Measurements from ENCODE around the gene LDAH. TPM values are rescaled to one million over a fixed set of nuclear protein-coding genes. Genes with fewer than 3 reads are reported as not detected.

Gene LDAH
- polyA plus RNA-seq, 3 donors, result 38.7 to 42.2 (median 39.1) TPM

- no peak for DNase-seq (ENCODE audit: low read depth in 3 of 3, low spot score in 2 of 3)
Measured at GRCh38 chr2:20670315-20671035, 152.4 kb downstream of the LDAH start.

DNA sequence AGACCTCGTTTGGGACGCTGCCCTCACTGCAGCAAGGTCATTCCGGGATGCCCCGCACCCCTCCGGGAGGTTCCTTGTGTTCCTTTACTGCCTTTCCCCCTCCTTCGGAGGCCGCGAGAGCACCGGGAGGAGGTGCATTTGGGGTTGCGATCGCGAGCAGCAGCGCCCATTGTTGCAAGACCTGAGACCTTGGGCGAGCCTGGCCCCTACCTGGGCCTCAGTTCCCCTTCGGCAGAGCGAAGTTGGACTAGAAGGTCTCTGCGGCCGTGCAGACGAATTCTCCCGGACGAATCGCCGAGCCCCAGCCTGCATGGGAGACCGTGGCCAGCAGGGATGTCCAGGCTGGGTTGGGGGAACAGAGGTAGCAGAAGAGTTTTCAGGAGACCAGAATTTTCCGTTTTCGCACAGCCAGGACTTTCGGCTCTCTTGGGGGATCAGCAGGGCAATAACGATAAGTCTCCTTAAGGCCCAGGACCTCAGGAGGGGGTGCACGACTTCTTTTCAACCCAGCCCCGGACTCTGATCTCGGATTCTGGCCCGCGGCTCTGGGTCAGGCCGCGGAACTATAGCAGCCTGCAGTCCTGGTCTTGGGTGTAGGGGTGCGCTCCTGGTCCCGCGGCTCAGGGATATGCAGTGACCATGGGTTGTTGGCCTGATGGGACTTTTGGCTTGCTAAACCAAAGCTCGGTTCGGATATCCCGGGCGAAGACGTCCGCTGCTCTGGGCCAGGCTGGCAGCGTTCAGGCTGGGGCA is 153.2 kb downstream of the LDAH start:
- DNase-seq (ENCODE audit: low read depth in 3 of 3, low spot score in 2 of 3), result no peak

- no peak for DNase-seq (ENCODE audit: low read depth in 3 of 3, low spot score in 2 of 3)
Measured at GRCh38 chr2:20668871-20669475, 153.9 kb downstream of the LDAH start.

DNA sequence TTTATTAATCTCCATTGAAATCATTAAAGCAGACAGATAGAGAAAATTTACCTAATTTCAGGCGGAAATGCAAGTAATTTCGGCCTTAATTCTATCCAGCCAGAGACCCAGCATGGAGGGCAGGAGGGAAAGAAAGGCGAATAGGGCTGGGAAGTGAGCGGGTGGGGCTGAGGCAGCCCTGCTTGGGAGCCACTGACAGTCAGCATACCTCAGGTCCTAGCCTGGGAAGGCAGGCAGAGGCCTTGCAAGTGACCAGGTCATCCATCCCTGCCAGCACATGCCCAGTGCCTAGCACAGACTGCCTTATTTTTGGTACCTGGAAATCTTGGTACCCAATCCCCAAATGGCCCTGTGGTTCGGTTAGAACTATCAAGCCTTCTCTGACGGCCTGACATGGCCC is 154.4 kb downstream of the LDAH start:
- DNase-seq (ENCODE audit: low read depth in 3 of 3, low spot score in 2 of 3), result no peak

DNA sequence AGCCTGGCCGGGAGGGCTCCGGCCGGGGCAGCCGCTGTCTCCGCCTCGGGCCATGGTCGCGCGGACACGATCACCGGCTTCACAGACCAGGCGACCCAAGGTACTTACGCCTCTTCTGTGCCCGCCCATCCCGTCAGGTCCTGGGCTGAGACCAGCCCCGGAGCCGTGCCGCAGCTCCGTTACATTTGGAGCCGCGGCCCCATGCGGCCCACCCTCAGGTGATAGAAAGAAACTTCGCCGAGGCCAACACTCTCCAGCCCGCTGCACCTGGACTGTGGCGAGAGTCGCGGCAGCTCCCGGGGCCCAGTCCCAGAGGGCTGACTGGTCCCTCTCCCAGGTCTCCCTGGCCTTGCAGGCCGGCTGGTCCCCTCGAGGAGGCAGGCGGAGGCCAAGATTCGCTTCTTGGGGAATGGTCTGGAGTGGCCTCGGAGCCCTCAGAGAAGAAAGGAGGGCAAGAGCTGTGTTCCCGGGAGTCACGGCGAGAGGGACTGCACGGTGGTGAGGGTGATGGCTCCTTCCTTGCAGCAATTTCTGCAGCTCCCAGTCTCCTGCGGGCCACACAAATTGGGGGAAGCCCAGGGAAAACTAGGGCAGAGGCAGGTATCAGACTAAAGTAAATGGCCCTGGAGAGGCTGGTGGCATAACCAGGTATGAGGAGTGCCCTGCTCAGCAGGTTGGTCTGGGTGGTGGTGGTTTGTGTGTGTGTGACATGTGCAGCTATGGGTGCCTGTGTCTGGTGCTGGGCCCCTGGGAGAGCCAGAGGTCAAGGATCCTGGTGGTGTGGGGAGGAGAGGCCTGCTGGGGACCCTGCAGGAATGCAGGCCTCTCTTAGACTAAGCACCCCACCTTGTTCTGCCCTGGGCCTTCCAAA is 155.1 kb downstream of the LDAH start:
- no peak for DNase-seq (ENCODE audit: low read depth in 3 of 3, low spot score in 2 of 3)

- no peak for DNase-seq (ENCODE audit: low read depth in 3 of 3, low spot score in 2 of 3)
Measured at GRCh38 chr2:20667151-20667530, 155.8 kb downstream of the LDAH start.

DNA sequence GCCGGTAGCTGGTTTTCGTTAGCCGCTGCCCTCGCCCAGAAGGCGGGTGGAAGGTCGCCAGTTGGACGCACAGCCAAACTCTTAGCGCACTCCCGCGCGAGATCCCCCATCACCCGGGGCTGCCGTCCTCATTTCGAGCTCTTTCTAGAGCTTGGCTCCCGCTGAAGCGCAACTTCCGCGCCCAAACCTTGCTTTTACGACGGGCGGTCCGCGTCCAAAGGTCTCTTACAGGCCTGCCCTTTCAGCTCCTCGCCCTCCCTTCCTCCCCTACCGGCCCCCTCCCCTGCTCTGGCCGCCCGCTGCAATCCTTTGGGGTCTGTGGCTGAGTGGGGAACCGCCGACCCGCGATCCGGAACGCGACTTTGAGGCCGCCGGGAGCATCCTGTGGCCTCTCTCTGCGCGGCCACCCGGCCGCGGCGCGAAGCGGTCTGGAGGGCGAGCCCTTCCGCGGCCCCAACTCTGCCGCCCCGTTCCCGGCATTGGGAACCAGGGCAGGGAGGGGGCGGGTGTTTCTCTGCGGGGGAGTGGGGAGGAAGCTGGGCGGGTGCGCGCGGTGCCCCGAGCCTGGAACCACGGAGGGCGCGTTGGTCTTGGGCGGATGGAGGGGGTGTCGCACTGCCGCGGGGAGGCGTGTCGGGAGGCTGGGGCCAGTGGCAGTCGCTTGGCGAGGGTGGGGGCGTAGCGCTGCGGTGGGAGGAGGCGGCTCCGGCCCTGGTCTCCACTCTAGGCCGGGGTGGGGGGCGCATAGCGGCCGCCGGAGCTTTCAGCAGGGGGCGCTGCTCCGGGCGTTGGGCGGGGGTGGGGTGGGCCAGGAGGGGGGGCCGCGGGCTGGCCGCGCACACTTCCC is 156.4 kb downstream of the LDAH start, which contains the start of gene GDF7:
Gene GDF7, plus strand, starts transcription at position 841 of the 847 bp plus-strand sequence. CDS start 96 bp downstream, outside the sequence.
- no peak for DNase-seq (ENCODE audit: low read depth in 3 of 3, low spot score in 2 of 3)

DNA sequence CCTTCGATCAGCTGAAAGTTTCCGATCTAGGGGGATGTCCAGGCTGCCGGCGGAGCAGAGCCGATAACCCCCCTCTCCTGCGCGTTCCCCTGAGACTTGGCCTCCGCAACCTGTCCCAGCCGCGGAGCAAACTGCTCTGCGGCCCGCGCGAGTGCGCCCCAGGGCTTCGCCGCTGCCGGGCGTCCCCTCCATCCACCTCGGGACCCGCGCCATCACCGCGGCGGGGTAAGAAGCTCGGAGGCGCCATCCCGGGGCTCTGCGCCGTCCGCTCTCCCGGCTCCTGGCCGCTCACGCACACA is 156.9 kb downstream of the LDAH start:
- DNase-seq (ENCODE audit: low read depth in 3 of 3, low spot score in 2 of 3), result no peak

- DNase-seq (ENCODE audit: low read depth in 3 of 3, low spot score in 2 of 3), result no peak
Measured at GRCh38 chr2:20665243-20666004, 157.5 kb downstream of the LDAH start.

- no peak for DNase-seq (ENCODE audit: low read depth in 3 of 3, low spot score in 2 of 3)
Measured at GRCh38 chr2:20664431-20665242, 158.3 kb downstream of the LDAH start.

DNA sequence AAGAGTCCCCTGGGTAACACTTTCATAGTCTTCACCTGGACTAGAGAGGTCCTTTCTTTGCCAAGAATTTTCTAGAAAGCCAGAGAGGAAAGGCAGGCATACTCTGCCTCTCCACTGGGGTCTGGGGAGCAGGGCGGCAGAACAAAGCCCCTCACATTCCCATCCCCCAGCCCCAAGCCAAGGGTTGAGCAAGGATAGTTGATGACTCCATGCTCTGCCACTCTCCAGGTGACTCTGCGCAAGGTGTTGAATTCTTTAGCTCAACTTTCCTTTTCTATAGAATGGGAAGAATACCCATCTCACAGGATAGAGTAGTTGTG is 158.9 kb downstream of the LDAH start:
- no peak for DNase-seq (ENCODE audit: low read depth in 3 of 3, low spot score in 2 of 3)

DNA sequence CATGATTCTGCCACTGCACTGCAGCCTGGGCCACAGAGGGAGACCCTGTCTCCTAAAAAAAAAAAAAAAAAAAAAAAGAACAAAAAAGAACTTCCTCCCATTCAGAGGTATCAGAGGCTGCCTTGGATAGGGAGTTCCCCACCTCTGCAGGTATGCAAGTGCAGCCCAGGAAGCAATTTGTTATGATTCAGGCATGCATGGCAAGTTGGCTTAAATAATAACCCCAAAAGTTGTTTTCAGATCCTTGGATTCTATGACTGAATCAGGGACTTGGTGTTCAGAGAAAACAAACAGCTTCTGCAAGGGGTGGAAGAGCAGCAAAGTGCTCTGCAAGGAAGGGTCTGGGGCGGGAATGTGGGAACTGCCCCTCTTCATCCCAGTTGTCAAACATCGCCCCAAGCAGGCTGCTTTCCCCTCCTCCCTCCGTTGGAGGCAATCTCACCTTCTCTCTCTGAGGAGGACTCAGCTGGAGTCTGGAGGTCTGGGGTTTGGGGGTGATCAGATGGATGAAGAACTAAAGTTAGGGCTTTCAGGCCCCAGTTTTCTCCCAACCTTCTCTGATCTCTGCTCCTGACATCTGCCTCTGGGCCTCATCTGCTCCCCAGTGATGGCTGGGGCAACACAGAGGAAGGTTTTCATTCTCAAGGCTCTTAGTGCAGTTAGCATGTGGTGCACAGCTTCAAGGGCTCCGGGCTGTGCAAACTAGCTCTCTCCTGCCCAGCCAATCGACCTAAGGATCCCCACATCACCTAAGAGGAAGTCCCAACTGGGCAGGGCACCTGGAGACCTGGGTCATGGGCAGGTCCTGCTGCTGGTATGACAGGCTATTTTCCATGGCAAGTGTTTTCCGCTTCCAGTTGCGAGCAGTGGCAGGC is 159.5 kb downstream of the LDAH start:
- DNase-seq (ENCODE audit: low read depth in 3 of 3, low spot score in 2 of 3), result no peak

GRCh38 chr2:20662308-20662937 is 160.5 kb downstream of the LDAH start:
- DNase-seq (ENCODE audit: low read depth in 3 of 3, low spot score in 2 of 3), result no peak

- no peak for DNase-seq (ENCODE audit: low read depth in 3 of 3, low spot score in 2 of 3)
Measured at GRCh38 chr2:20661421-20662307, 161.2 kb downstream of the LDAH start.

GRCh38 chr2:20660506-20661420 is 162.1 kb downstream of the LDAH start:
- DNase-seq (ENCODE audit: low read depth in 3 of 3, low spot score in 2 of 3), result no peak
